ENCODE results near the gene C12orf57. TPM values are rescaled to one million over a fixed set of nuclear protein-coding genes. Genes with fewer than 3 reads are reported as not detected.

The C12orf57 gene
- polyA plus RNA-seq, 2 of the 4 experiments (the other 2 are of a cell fraction) = 261 to 466 TPM

- TF ChIP-seq, protein P1, sequence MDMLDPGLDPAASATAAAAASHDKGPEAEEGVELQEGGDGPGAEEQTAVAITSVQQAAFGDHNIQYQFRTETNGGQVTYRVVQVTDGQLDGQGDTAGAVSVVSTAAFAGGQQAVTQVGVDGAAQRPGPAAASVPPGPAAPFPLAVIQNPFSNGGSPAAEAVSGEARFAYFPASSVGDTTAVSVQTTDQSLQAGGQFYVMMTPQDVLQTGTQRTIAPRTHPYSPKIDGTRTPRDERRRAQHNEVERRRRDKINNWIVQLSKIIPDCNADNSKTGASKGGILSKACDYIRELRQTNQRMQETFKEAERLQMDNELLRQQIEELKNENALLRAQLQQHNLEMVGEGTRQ (IDR thresholded peaks at IDR 0.05) = no peak
- TF ChIP-seq RARB (CRISPR knock-in tag; IDR thresholded peaks at IDR 0.05) (no peak), HOXA7 (CRISPR knock-in tag; IDR thresholded peaks at IDR 0.05) (no peak), RCOR1 (IDR thresholded peaks at IDR 0.05; ENCODE audit: low read depth, low read length) (no peak)
- TF ChIP-seq, protein P2, sequence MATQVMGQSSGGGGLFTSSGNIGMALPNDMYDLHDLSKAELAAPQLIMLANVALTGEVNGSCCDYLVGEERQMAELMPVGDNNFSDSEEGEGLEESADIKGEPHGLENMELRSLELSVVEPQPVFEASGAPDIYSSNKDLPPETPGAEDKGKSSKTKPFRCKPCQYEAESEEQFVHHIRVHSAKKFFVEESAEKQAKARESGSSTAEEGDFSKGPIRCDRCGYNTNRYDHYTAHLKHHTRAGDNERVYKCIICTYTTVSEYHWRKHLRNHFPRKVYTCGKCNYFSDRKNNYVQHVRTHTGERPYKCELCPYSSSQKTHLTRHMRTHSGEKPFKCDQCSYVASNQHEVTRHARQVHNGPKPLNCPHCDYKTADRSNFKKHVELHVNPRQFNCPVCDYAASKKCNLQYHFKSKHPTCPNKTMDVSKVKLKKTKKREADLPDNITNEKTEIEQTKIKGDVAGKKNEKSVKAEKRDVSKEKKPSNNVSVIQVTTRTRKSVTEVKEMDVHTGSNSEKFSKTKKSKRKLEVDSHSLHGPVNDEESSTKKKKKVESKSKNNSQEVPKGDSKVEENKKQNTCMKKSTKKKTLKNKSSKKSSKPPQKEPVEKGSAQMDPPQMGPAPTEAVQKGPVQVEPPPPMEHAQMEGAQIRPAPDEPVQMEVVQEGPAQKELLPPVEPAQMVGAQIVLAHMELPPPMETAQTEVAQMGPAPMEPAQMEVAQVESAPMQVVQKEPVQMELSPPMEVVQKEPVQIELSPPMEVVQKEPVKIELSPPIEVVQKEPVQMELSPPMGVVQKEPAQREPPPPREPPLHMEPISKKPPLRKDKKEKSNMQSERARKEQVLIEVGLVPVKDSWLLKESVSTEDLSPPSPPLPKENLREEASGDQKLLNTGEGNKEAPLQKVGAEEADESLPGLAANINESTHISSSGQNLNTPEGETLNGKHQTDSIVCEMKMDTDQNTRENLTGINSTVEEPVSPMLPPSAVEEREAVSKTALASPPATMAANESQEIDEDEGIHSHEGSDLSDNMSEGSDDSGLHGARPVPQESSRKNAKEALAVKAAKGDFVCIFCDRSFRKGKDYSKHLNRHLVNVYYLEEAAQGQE (IDR thresholded peaks at IDR 0.05) = no peak
Observed at GRCh38 chr12:6916426-6917200, 27.2 kb upstream of the C12orf57 start (continued).

- FAIRE-seq = no peak
- ChIA-PET CTCF (interaction anchor here (0.5 to 22.2 kb wide), 8 partner anchors 7 to 132 kb away, joined by 3 to 232 read pairs (median 6); partner anchors contain the start of genes ATN1, SPSB2 and TPI1), POLR2A (interaction anchor here (0.5 to 1.0 kb wide), 2 partner anchors 48 to 289 kb away, joined by 3 read pairs; no protein-coding TSS in a partner anchor)
- H3K4me2 ChIP-seq = no peak overlapping the region
- H3K27ac ChIP-seq = no peak overlapping the region
- no peak for TF ChIP-seq MAZ (IDR thresholded peaks at IDR 0.05; ENCODE audit: borderline replicate concordance, low read depth, low read length)
- no peak for TF ChIP-seq BCL3 (IDR thresholded peaks at IDR 0.05)
- no peak for TF ChIP-seq CHD2 (IDR thresholded peaks at IDR 0.05; ENCODE audit: low read length, partially characterized antibody)
- H3K4me1 ChIP-seq = peaks cover 17% of the 10 kb centered on the region
- no peak for DNase-seq (ENCODE audit: low read depth in 1 of 2, low spot score in 1 of 2)
- 93% methylated on average over 10 of the region's 14 CpGs for WGBS (ENCODE audit: missing lambda C conversion rate)
- H3K4me3 ChIP-seq = no peak overlapping the region
- no peaks in the 10 kb centered on the region for H3K9me3 ChIP-seq
- ATAC-seq = no peak
Observed at GRCh38 chr12:6917491-6918231, 26.2 kb upstream of the C12orf57 start.

- CTCF ChIA-PET = interaction anchor here (1.1 to 18.2 kb wide), 4 partner anchors 23 to 47 kb away, joined by 3 to 370 read pairs (median 6); partner anchors contain the start of genes C12orf57, PTPN6 and RNU7-1
- DNase-seq (ENCODE audit: low read depth in 1 of 2, low spot score in 1 of 2) = no peak
- Histone ChIP-seq H3K9me3 (no peaks in the 10 kb centered on the region), H3K4me2 (no peak overlapping the region), H3K4me1 (peaks cover 15% of the 10 kb centered on the region), H3K27ac (no peak overlapping the region), H3K4me3 (no peak overlapping the region)
- 87% methylated on average over 7 of the region's 7 CpGs for WGBS (ENCODE audit: missing lambda C conversion rate)
- FAIRE-seq = no peak
- POLR2A ChIA-PET = no interaction called here
- no peak for ATAC-seq
- no peak for TF ChIP-seq HMGXB4 (CRISPR knock-in tag; IDR thresholded peaks at IDR 0.05; ENCODE audit: borderline replicate concordance)
- no peak for TF ChIP-seq EP300 (IDR thresholded peaks at IDR 0.05)
- no peak for TF ChIP-seq MYC (IDR thresholded peaks at IDR 0.05; ENCODE audit: borderline replicate concordance, low read length)
- no peak for TF ChIP-seq NFE2L2 (conservative IDR thresholded peaks at IDR 0.05; ENCODE audit: low read length)
- TF ChIP-seq EHF (CRISPR knock-in tag; IDR thresholded peaks at IDR 0.05) = no peak
- TF ChIP-seq CBX2 (IDR thresholded peaks at IDR 0.05; ENCODE audit: borderline replicate concordance, low read depth) = no peak
- no peak for TF ChIP-seq RARB (CRISPR knock-in tag; IDR thresholded peaks at IDR 0.05)
- TF ChIP-seq POLR2AphosphoS2 (conservative IDR thresholded peaks at IDR 0.05; ENCODE audit: low read length) = no peak
- TF ChIP-seq PBX3 (IDR thresholded peaks at IDR 0.05) = no peak
- no peak for TF ChIP-seq POLR2A (IDR thresholded peaks at IDR 0.05; ENCODE audit: low read length)
- TF ChIP-seq, protein P3, sequence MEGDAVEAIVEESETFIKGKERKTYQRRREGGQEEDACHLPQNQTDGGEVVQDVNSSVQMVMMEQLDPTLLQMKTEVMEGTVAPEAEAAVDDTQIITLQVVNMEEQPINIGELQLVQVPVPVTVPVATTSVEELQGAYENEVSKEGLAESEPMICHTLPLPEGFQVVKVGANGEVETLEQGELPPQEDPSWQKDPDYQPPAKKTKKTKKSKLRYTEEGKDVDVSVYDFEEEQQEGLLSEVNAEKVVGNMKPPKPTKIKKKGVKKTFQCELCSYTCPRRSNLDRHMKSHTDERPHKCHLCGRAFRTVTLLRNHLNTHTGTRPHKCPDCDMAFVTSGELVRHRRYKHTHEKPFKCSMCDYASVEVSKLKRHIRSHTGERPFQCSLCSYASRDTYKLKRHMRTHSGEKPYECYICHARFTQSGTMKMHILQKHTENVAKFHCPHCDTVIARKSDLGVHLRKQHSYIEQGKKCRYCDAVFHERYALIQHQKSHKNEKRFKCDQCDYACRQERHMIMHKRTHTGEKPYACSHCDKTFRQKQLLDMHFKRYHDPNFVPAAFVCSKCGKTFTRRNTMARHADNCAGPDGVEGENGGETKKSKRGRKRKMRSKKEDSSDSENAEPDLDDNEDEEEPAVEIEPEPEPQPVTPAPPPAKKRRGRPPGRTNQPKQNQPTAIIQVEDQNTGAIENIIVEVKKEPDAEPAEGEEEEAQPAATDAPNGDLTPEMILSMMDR (IDR thresholded peaks at IDR 0.05) = no peak
- no peak for TF ChIP-seq KDM1A (IDR thresholded peaks at IDR 0.05; ENCODE audit: low read depth)
- no peak for TF ChIP-seq ATOH8 (CRISPR knock-in tag; IDR thresholded peaks at IDR 0.05; ENCODE audit: low read depth)
Observed at GRCh38 chr12:6919588-6919987, 24.2 kb upstream of the C12orf57 start.

Measured in A549 (cell line).